Inflammatory macrophage (primary cell): ENCODE results near the gene AKT1.

Source experiments
- DNase-seq, 2 donors: peaks; one replicate each; pipeline ENCODE4 v3.0.0-alpha.2; 2020 to 2022

The AKT1 gene

DNA sequence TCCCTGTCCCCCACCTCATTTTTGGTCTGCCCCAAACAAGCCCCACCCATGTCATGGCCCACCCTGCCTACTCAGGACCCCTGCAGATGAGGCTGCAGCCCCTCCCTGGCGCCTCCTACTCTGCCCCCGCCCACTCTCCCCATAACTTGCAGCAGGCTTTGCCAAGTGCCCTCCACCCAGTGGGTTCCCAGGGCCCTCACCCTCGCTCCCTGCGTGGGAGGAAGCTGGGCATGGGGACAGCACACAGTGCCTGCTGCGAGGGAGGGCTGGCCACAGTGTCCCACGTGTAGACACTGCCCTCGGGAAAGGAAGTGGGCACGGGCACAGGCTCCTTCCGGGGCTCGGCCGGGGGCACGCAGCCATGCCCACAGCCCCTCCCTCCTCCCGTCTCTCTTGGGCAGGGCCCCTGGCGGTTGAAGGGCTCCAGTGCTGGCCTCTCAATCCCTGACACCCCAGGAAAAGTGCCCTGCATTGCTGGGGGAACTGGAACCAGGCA lies 9.4 kb downstream of the AKT1 start:
- peak; percentile 36 to 61 for DNase-seq

DNA sequence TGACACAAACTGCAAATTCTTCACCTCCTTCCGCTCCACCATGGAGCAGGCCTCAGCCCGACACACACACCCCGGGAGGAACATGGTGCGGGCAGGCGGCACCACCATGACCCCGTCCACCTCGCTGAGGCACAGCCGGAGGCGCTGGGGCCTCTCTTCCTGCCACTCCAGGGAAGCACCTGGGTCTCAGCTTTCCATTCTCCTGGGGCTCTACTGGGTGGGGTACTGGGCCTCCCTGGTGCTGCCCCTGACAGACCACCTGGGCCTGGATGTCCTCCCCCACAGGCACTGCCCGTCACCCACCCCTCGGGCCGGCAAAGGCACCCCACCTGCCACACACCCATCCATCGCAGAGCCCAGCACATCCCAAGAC lies 9.9 kb downstream of the AKT1 start:
- DNase-seq, result no peak

DNA sequence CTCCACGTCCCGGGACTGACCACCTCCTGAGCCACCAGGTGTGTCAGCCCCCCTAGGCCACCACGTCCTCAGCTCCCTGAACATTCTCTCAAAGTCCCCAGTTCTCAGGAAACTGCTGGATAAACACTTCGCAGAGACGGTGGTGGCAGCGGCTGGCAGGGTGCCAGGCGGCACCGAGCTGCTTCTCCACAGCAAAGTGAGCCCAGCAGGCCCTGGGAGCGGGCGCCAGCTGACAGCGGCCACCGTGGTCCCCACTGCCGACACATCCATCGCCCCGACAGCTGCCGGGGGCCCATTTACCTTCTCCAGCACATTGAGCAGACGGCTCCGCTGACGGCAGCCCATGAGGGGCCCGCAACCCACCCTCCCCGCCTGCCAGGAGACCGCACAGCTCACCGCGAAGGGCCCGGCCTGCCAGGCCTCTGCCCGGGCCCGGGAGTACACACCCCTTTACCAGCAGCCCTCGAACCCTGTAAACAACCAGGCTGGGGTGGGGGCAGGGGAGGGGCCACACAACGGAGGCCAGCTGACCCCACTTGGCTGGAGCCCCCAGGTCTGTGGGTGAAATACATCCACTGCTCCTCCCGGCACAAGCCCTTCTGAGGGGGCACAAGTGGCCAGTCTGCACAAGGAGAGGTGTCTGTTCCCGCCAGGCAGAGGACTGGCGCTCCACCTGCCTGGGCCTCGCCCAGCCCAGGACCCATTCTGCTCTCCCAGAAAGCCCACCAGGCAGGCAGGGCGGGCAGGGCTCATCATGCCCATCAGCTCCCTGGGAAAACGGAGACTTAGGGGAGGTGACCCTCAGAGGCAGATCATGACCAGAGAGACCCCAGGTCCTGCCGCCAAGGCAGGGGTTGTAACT lies 10.5 kb downstream of the AKT1 start:
- no peak for DNase-seq

DNA sequence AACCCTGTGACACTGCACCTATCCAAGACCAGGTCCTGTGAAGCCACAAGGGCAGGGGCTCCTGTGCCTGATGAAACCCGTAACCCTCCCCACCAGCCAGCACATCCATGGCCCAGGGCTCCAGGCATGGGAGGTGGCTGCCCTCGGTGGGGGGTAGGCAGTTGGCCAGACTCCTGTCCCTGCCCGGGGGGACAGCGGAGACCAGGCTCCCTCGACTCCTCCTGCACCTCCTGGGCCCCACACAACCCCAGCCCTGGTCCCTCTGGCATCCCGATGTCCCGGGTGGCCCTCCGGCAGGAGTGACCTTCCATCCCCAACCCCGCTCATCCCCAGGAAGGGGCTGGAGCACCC lies 11.4 kb downstream of the AKT1 start:
- DNase-seq, result no peak

DNA sequence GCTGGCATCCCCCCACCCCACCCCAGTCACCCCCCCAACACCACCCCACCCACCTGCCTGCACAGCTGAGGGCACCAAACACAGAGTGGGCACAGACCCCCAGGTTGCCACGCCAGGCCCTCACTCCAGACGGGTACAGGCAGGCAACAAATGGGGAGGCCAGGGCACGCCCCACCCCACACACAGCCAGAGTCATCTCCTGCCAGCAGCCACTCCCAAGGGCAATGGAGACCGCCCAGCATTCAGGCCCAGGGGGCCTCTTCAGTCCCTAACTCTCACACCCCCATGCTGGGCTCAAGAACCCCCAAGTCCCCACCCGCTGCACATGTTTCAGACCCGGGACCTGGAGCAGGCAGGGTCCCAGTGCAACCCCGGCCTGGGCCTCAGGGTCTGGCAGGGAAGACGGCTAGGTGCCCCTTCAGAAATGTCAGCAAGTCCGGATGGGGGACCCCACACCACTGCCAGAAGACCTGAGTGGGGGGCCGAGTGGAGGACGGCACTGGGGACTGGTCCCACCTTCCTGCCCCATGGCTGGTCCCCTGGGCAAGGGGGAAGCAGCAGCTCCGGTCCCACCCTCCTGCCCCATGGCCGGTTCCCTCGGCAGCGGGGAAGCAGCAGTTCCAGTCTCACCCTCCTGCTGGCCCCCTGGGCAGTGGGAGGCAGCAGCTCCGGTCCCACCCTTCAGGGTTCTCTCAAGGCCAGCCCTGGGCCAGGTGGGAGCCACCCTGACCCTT lies 11.9 kb downstream of the AKT1 start:
- DNase-seq, result no peak

DNA sequence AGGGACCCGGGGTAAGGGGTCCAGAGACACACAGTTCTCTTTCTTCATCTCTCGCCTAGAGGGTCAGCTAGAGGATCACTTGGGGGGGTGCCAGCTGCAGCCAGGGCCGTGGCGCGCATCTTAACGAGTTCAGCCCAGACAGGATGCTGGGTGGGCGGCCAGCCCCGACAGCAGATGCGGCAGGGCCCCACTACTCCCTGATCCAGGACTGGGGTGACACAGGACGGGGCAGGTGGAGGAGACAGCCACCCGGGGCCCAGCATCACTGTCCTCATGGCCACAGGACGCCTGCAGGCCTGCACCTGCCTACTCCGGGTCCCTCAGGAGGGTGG lies 12.8 kb downstream of the AKT1 start:
- no peak for DNase-seq

DNA sequence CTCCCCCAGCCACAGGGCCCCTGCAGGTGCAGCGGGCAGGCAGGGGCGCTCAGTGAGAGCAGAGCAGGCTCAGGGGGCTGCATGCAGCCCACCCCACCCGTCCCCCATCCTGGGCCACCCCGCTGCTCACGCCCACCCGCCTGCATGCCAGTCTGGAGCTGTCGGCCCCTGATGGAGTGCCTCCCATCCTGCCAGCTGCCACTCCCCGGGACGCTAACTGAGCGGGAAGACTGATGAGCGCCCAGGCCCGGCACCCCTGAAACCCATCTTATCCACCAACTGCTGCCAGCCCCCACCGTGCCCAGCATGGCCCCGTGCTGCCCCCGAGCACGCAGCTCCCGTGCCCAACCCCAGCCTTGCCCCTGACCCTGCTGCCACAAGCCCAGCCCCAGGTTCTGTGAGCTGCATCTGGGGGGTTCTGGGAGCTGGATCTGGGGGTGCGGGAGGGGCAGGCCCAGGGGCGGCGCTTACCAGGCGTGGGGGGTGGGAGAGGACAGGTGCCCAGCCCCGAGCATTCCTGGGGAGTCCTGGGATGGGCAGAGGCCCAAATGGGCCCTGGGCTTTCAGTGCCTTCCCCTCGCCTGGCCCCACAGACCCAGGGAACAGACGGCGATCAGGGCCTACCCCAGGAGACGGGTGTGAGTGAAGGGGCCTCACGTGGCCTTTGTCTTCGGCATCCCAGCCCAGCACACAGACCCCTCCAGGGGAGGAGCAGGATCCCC lies 13.3 kb downstream of the AKT1 start:
- DNase-seq, result no peak

DNA sequence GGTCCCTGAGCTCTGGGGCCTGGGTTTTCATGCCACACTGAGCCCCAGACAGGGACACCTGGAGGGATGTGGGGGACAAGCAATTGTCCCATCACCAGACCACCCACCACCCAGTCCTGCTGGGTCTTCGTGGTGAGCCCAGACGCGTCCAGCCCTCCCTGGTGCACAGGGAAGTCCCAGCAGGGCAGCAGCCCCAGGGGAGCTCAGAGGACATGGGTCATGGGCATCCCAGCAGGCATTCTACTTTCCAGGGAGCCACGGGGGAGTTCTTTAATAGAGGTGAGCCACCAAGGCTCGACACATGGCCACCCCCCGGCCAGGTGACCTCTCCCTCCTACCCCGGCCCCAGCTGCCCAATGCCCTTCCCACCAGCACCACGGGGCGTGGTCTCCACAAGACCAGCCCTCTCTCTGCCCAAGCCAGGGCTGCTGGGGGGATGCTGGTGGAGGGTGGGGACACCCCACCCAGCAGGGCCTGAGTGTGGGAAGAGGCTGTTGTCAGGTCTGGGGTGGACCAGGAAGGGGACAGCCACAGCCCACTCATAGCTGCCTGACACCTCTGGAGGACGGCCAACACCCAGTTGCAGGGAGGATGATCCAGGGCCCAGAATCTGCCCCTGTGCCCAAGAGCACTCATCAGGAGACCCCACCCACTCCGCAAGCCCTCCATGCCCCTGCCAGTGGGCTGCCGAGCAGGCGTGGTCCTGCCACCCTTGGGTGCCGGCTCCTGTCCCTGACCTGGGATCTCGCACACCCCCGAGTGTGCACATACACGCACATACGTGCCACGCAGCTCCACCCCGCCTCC lies 14.1 kb downstream of the AKT1 start:
- no peak for DNase-seq

DNA sequence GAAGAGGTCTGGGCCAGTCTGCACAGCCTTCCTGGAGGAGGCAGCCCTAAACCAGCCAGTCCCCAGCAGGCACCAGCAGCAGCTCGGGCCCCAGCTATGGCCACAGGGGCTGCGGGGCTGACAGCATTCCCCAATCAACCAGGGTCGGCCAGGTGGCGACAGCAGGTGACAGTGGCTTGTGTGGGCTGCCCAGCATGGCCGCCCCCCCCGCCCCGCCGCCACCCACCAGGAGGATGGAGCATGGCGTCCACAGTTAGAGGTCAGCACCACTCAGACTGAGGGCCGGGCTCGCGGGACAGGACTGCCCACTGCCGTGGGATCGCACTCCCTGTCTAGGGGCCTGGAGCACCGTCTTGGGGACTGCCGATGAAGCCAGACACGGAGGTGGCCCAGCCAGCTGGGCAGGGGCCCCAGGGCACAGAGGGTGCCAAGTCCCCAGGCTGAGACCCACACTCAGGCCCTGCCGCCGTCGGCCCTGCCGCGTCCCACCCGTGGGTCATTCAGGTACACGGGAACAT lies 15.0 kb downstream of the AKT1 start:
- no peak for DNase-seq

DNA sequence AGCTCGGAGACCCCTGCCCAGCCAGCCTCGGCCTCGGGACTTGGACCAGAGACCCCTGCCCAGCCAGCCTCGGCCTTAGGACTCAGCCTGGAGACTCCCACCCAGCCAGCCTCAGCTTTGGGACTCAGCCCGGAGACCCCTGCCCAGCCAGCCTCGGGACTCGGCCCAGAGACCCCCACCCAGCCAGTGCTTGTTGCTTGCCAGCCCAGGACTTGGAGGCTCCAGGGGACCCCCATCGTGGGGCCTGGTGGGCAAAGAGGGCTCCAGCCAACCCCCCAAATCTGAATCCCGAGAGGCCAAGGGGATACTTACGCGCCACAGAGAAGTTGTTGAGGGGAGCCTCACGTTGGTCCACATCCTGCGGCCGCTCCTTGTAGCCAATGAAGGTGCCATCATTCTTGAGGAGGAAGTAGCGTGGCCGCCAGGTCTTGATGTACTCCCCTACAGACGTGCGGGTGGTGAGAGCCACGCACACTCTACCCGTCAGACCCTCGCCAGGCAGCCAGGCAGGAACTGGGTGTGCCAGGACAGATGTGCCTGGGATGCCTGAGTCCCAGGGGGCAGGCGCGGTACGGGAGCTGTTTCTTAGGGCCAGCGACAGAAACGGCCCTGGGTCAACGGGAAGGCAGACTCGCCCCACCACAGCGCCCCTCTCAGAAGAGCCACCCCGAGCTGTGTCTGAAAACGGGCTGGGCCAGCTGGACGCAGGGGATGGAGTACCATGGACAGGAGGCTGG lies 15.6 kb downstream of the AKT1 start:
- no peak for DNase-seq

DNA sequence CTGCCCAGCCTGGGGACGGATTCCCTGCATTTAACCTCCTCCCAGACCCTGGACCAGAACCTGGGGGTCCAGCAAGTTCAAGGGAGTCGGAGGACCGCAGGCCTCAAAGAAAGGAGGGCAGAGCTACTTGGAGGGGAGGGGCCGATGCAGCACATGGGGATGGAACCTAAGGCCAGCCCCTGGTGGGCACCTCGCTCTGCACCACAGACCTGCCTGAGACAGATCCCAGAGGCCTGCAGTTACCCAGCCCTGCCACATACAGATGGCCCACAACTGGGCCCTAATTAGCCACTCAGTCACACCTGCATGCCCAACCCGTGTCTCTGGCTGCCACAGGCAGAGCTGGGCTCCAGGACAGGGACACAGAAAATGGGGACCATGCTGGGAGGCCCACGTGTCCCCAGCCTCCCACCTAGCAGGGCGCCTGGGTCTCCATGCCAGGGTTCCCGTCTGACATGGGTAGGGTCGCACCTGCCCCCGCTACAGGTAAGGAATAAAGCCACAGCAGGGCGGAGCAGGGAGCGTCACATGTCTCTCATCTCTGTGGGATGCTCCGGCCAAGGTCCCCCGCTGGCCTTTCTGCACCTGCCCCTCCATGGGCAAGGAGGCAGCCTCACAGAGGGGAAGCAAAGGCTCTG lies 16.7 kb downstream of the AKT1 start:
- no peak for DNase-seq

DNA sequence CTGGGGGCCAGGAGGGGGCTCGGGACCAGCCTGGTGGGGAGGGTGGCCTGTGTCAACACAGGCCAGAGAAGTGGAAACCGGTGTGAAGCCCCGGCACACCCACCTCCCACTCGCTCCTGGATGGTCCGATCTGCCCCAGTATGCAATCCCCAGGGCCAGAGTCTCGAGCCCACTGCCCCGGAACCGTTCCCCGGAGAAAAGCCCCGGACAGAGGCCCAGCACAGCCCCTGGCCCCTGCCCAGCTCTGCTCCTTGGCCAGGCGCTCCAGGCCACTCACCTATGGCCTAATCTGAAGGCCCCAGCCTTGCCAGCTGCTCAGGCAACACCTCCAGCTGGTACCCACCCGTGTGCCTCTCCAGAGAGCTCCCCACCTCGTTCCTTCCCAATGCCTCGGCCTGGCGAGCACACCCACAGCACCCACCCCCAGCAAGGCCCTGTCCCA lies 17.7 kb downstream of the AKT1 start:
- DNase-seq, result no peak

DNA sequence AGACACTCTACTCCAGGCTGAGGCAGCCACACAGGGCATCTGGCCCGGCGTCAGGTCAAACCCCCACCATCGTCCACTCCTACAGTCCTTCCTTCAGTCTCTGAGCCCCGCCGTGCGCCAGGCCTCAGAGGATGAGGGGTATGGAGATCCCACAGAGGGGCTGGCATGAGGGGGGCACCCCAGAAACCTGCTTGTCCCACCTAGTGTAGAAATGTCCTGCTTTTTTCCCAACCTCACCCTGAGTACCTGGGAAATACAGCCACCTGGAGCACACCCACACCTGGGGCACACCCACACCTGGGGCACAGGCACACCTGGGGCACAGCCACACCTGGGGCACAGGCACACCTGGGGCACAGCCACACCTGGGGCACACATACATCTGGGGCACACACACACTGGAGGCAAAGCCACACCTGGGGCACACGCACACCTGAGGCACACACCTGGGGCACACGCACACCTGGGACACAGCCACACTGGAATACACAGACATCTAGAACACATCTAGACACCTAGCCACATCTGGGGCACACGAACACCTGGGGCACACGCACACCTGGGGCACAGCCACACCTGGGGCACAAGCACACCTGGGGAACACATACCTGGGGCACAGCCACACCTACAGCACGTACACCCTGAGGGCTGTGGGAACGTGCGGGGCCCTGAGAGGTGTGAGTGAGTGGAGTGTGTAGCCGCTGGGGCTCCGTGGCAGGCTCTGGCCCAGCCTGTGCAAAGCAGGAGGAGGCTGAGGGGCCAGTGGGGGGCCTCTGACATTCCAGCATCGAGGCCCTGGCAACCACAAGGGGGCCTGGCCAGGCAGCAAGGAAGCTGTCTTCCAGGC lies 18.4 kb downstream of the AKT1 start:
- no peak for DNase-seq

DNA sequence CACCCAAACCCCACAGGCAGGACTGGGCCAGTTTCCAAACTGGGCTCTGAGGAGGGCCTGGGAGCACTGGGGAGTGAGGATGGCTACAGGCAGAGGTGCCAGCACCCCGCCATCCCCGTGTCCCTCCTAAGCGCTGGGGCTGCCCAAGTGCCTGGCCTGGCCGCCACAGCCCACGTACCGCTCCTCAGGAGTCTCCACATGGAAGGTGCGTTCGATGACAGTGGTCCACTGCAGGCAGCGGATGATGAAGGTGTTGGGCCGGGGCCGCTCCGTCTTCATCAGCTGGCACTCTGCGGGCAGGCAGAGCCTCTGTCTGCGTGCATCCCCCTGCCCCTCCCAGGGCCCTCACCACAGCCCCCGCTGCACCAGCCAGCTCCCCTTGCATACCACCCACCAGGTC lies 19.1 kb downstream of the AKT1 start:
- DNase-seq, result no peak

DNA sequence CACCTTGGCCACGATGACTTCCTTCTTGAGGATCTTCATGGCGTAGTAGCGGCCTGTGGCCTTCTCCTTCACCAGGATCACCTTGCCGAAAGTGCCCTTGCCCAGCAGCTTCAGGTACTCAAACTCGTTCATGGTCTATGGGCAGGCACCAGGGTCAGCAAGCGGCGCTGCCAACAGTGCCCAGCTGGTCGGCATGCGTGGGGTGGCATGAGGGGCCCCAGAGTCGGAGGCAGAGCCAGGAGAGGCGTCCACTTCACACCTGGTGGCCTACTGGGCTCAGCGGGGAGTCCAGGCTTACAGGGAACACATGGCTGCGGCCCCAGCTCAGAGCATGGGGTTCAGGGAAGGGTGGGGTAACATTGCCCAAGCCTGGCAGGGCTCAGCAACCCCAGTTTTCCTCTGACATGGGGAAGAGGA lies 20.5 kb downstream of the AKT1 start:
- DNase-seq, result no peak

DNA sequence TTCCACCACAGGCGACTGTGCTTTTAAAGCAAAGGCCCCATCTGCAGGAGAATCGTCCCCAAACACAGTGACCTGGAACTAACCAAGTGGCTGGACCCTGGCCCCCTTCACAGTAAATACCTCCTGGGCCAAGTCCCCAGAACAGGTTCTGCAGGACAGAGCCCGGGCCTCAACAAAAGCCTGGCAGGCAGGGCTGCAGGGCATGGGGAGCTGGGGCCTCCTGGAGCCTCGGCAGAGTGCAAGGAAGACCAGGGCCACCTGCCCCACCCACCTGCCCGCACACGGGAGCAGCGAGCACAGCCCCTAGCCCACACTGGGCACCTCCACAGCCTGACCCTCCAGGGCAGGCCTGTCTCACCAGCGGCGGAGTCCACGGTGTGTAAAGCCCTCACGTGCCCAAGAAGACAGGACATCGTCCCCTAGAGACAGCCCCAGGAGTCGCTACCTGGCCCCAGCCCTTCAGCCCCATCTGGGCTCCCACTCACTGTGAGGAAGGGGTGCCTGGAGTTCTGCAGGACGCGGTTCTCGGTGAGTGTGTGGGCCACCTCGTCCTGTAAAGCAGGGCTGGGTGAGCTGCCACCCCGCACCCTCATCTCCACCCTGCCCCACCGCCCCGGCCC lies 21.0 kb downstream of the AKT1 start:
- no peak for DNase-seq

DNA sequence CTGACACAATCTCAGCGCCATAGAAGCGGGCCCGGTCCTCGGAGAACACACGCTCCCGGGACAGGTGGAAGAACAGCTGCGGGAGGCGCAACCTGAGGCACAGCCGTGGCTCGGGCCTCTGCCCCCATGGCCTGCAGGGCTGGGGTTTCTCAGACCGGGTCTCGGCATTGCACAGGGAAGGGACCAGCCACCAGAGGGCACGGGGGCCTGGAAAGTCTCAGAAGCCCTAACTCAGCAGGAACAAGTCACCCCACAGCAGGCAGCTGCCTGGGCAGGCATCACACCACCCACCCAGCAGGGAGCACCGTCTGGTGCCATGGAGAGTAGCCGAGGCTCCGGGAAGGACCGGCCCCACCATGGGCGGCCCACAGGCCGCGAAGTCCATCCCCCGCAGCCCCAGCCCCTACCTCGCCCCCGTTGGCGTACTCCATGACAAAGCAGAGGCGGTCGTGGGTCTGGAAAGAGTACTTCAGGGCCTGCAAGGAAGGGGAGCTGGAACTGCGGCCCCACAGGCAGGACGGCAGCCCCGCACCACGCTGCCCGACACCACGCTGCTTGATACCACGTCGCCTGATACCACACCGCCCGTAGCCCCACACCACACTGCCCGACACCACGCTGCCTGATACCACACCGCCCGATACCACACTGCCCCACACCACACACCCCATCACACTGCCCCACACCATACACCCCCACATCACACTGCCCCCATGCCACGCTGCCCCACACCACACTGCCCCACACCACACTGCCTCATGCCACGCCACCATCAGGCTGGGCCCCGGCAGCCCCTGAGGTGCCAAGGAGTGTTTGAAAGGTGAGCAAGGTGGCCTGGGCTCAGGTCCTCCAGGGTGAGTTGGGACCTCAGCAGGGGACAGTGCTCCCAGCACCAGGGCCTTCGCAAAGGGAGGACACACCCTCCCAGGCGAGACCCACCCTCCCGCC lies 21.8 kb downstream of the AKT1 start:
- no peak for DNase-seq

DNA sequence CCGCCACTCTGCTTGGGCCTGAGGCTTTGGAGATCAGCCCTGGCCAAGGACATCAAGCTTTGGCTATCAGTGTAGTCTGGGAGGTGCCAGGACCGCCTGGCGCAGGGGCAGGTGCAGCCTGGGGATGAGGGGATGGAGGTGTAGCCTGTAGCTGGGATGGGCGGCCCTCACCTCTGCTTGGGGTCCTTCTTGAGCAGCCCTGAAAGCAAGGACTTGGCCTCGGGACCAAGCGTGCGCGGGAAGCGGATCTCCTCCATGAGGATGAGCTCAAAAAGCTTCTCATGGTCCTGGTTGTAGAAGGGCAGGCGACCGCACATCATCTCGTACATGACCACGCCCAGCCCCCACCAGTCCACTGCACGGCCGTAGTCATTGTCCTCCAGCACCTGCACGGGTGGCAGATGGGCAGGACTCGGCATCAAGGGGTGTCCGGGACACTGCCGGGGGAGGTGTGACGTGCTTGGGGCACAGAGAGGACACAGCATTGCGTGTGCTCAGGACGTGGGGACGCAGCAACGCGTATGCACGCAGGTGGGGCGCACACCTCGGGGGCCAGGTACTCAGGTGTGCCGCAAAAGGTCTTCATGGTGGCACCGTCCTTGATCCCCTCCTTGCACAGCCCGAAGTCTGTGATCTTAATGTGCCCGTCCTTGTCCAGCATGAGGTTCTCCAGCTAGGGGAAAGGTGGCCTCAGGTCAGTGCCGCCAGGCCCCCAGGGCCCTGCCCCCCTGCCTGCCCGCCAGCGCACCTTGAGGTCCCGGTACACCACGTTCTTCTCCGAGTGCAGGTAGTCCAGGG lies 22.6 kb downstream of the AKT1 start:
- DNase-seq, result no peak
